H9 (cell line): ENCODE measurements around the gene ANKRD34A. TPM values are rescaled to one million over a fixed set of nuclear protein-coding genes. Genes with fewer than 3 reads are reported as not detected.

Experiments used
- DNase-seq: peaks from one replicate; pipeline ENCODE4 v3.0.0-alpha.2; 2017
- H2AFZ ChIP-seq: one replicate; pipeline ENCODE4 v1.6.1; 2013; ENCODE audit warnings: mild to moderate bottlenecking, low read length, control low read depth, moderate library complexity
- H2AK5ac ChIP-seq: 2 replicates; pipeline ENCODE4 v1.6.1; 2013; ENCODE audit warnings: low read length, control low read depth, mixed read lengths; ENCODE audit not compliant: insufficient read length
- H2BK120ac ChIP-seq: one replicate; pipeline ENCODE4 v1.6.1; 2013; ENCODE audit warnings: low read depth, mild to moderate bottlenecking, low read length, control low read depth, inconsistent platforms; ENCODE audit not compliant: poor library complexity, severe bottlenecking
- H2BK12ac ChIP-seq: 2 replicates; pipeline ENCODE4 v1.6.1; 2013; ENCODE audit warnings: low read length, control low read depth, mixed read lengths, low read depth; ENCODE audit not compliant: insufficient read length
- H2BK15ac ChIP-seq: 2 replicates; pipeline ENCODE4 v1.6.1; 2013; ENCODE audit warnings: low read depth, low read length, control low read depth
- H2BK20ac ChIP-seq: one replicate; pipeline ENCODE4 v1.6.1; 2013; ENCODE audit warnings: low read depth, mild to moderate bottlenecking, low read length, control low read depth, inconsistent platforms; ENCODE audit not compliant: poor library complexity, severe bottlenecking
- H2BK5ac ChIP-seq: 2 replicates; pipeline ENCODE4 v1.6.1; 2013; ENCODE audit warnings: low read length, control low read depth, mixed read lengths; ENCODE audit not compliant: insufficient read length
- H3K14ac ChIP-seq: 2 replicates; pipeline ENCODE4 v1.6.1; 2013; ENCODE audit warnings: low read length, control low read depth; ENCODE audit not compliant: insufficient read depth
- H3K18ac ChIP-seq: 2 replicates; pipeline ENCODE4 v1.6.1; 2013; ENCODE audit warnings: low read depth, mild to moderate bottlenecking, mixed read lengths, low read length, control low read depth; ENCODE audit not compliant: insufficient read length
- H3K23ac ChIP-seq: 2 replicates; pipeline ENCODE4 v1.6.1; 2013; ENCODE audit warnings: low read length, control low read depth, mixed read lengths, low read depth; ENCODE audit not compliant: insufficient read length
- H3K23me2 ChIP-seq: 2 replicates; pipeline ENCODE4 v1.6.1; 2013; ENCODE audit warnings: low read depth, mild to moderate bottlenecking, mixed read lengths, low read length, control low read depth; ENCODE audit not compliant: insufficient read length, poor library complexity, severe bottlenecking
- H3K27ac ChIP-seq: 2 replicates; pipeline ENCODE4 v1.5.1; 2013; ENCODE audit warnings: low read length, control low read depth, mixed read lengths, low read depth; ENCODE audit not compliant: insufficient read length
- H3K27me3 ChIP-seq: 2 replicates; pipeline ENCODE4 v1.6.1; 2013; ENCODE audit warnings: low read length, control low read depth, inconsistent platforms; ENCODE audit not compliant: insufficient read depth
- H3K4ac ChIP-seq: 2 replicates; pipeline ENCODE4 v1.6.1; 2013; ENCODE audit warnings: low read depth, mild to moderate bottlenecking, control low read depth, inconsistent platforms, low read length, moderate library complexity
- H3K4me1 ChIP-seq: 2 replicates; pipeline ENCODE4 v1.6.1; 2013; ENCODE audit warnings: low read length, control low read depth, inconsistent platforms; ENCODE audit not compliant: insufficient read depth
- H3K4me2 ChIP-seq: 2 replicates; pipeline ENCODE4 v1.6.1; 2013; ENCODE audit warnings: low read length, control low read depth, mixed read lengths; ENCODE audit not compliant: insufficient read length, insufficient read depth
- H3K56ac ChIP-seq: 2 replicates; pipeline ENCODE4 v1.6.1; 2013; ENCODE audit warnings: low read depth, mild to moderate bottlenecking, mixed read lengths, low read length, control low read depth; ENCODE audit not compliant: insufficient read length
- H3K79me1 ChIP-seq: 2 replicates; pipeline ENCODE4 v1.6.1; 2013; ENCODE audit warnings: low read depth, mild to moderate bottlenecking, moderate library complexity, low read length, control low read depth, inconsistent platforms; ENCODE audit not compliant: insufficient read depth, poor library complexity, severe bottlenecking
- H3K79me2 ChIP-seq: 2 replicates; pipeline ENCODE4 v1.6.1; 2013; ENCODE audit warnings: low read length, control low read depth, inconsistent platforms; ENCODE audit not compliant: insufficient read depth
- H3K9ac ChIP-seq: 2 replicates; pipeline ENCODE4 v1.6.1; 2013; ENCODE audit warnings: low read length, control low read depth, mixed read lengths; ENCODE audit not compliant: insufficient read length; ENCODE audit errors: extremely low read depth
- H3K9me3 ChIP-seq: one replicate; pipeline ENCODE4 v1.6.1; 2013; ENCODE audit warnings: low read depth, low read length, inconsistent platforms; ENCODE audit not compliant: control insufficient read depth
- H3T11ph ChIP-seq: one replicate; pipeline ENCODE4 v1.6.1; 2013; ENCODE audit warnings: mild to moderate bottlenecking, low read length, control low read depth, inconsistent platforms
- H4K20me1 ChIP-seq: one replicate; pipeline ENCODE4 v1.6.1; 2013; ENCODE audit not compliant: control insufficient read depth, insufficient read length, insufficient read depth
- H4K5ac ChIP-seq: 2 replicates; pipeline ENCODE4 v1.6.1; 2013; ENCODE audit warnings: low read depth, mild to moderate bottlenecking, mixed read lengths, low read length, control low read depth; ENCODE audit not compliant: insufficient read length
- H4K8ac ChIP-seq: replicated peaks from 2 replicates; pipeline ENCODE4 v1.6.1; 2013; ENCODE audit warnings: low read length, control low read depth, mixed read lengths, low read depth; ENCODE audit not compliant: insufficient read length
- H4K91ac ChIP-seq: 2 replicates; pipeline ENCODE4 v1.6.1; 2013; ENCODE audit warnings: low read depth, mild to moderate bottlenecking, moderate library complexity, mixed read lengths, low read length, control low read depth; ENCODE audit not compliant: insufficient read length
- H3K27ac Mint-ChIP-seq, 3 experiments: 2 replicates in 2 of 3; 3 replicates in 1 of 3; pipeline ENCODE4 v1.8.0; 2020 to 2021; ENCODE audit warnings: mixed read lengths in 3 of 3, mild to moderate bottlenecking in 1 of 3, moderate library complexity in 1 of 3
- H3K27me3 Mint-ChIP-seq: 2 replicates; pipeline ENCODE4 v1.8.0; 2021; ENCODE audit warnings: low read depth, mild to moderate bottlenecking, moderate library complexity, mixed read lengths
- H3K36me3 Mint-ChIP-seq, 3 experiments: 2 replicates in 2 of 3; 3 replicates in 1 of 3; pipeline ENCODE4 v1.8.0; 2020 to 2021; ENCODE audit warnings: low read depth in 3 of 3, mixed read lengths in 3 of 3; ENCODE audit not compliant: insufficient read depth in 1 of 3
- H3K4me1 Mint-ChIP-seq, 2 experiments: 2 replicates each; pipeline ENCODE4 v1.8.0; 2020; ENCODE audit warnings: mixed read lengths in 2 of 2
- H3K4me3 Mint-ChIP-seq, 2 experiments: 2 replicates in 1 of 2; 3 replicates in 1 of 2; pipeline ENCODE4 v1.8.0; 2020 to 2021; ENCODE audit warnings: mild to moderate bottlenecking in 2 of 2, mixed read lengths in 2 of 2, moderate library complexity in 1 of 2
- H3K9me3 Mint-ChIP-seq, 2 experiments: 2 replicates in 1 of 2; 3 replicates in 1 of 2; pipeline ENCODE4 v1.8.0; 2020; ENCODE audit warnings: mild to moderate bottlenecking in 2 of 2, mixed read lengths in 2 of 2, moderate library complexity in 1 of 2
- CTCF ChIP-seq: fragments of 200-600 bp; sonication (generic); conservative IDR thresholded peaks from 3 replicates; pipeline ENCODE4 v1.8.0; 2021; ENCODE audit warnings: antibody characterized with exemption, mild to moderate bottlenecking
- WGBS: extraction: QIAGEN DNeasy Blood & Tissue Kit; methylation state at CpG from one replicate; pipeline ENCODE4 v1.1.7; 2013; ENCODE audit warnings: missing lambda C conversion rate, low lambda C conversion rate, mixed read lengths; ENCODE audit not compliant: insufficient read length; ENCODE audit errors: extremely low coverage; 5-methylcytosine and 5-hydroxymethylcytosine counted together
- total RNA-seq: library from RNA; stranded (reverse); gene quantifications from 2 replicates; pipeline ENCODE4 v1.2.1, GENCODE V29; 2021

Gene ANKRD34A
- total RNA-seq, 1 experiment from 2014 or later = 0.39 TPM

- Histone ChIP-seq H3K27me3 (peaks cover 8% of the 10 kb centered on the region; the same call in 1 of the 2 replicates), H4K91ac (no peak overlapping the region), H3K4ac (no peak overlapping the region), H3K18ac (no peak overlapping the region), H2BK15ac (no peak overlapping the region), H3K4me1 (no peaks in the 10 kb centered on the region), H3K56ac (no peak overlapping the region), H3K9me3 (no peaks in the 10 kb centered on the region), H4K5ac (no peak overlapping the region), H2BK120ac (no peak overlapping the region), H4K8ac (no peak overlapping the region), H3K9ac (no peak overlapping the region), H3K27ac (no peak overlapping the region), H2AK5ac (no peak overlapping the region), H3K4me2 (no peak overlapping the region), H2BK12ac (no peak overlapping the region), H2BK5ac (no peak overlapping the region), H3T11ph (no peak overlapping the region), H3K14ac (no peak overlapping the region), H4K20me1 (no peaks in the 10 kb centered on the region), H2AFZ (no peak overlapping the region), H2BK20ac (no peak overlapping the region), H3K23ac (no peak overlapping the region), H3K79me1 (no peaks in the 10 kb centered on the region), H3K23me2 (no peaks in the 10 kb centered on the region), H3K79me2 (no peaks in the 10 kb centered on the region)
- Mint-ChIP-seq H3K4me3 (no peak overlapping the region), H3K27ac (no peak overlapping the region), H3K27me3 (peaks cover 24% of the 10 kb centered on the region), H3K9me3 (no peaks in the 10 kb centered on the region), H3K36me3 (no peaks in the 10 kb centered on the region), H3K4me1 (no peaks in the 10 kb centered on the region; a peak in 1 of 4 replicates)
- DNase-seq = no peak
- TF ChIP-seq CTCF = no peak
- WGBS = no CpG with 5 or more reads among the region's 6 CpGs
These were observed 49.2 kb upstream of the ANKRD34A start for GRCh38 chr1:146013559-146013922.
